22Rv1 (cell line): ENCODE data around the gene BNC2.

Experiments
- CTCF ChIP-seq: fragments of 450-650 bp; IDR thresholded peaks from 2 replicates; pipeline ENCODE4 v1.5.1; 2017; ENCODE audit warnings: mild to moderate bottlenecking
- ZFX ChIP-seq: fragments of 450-650 bp; IDR thresholded peaks from 2 replicates; pipeline ENCODE4 v1.6.1; 2017; ENCODE audit warnings: antibody characterized with exemption, borderline replicate concordance

DNA sequence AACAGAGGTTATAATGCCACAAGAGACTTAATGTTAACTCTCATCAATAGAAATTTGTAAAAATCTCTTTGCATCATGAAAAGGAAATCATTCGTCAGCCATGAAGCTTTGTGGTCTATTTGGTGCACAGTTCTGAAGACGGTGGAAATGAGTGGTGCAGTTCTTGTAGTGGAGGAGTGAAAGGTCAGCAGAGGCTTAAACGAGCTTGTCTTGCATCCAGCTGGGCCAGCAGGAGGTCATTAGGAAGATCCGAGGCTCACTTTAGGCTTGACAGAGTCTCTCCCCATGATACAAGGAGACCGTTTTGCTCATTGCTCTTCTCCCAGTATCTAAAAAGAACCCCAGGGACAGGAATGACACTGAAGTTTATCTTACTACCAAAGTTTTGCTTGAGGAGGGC lies 440.8 kb downstream of the BNC2 start:
- no peak for TF ChIP-seq CTCF
- no peak for TF ChIP-seq ZFX
